T-helper 1 cell treated with Interleukin-12 subunit alpha and Interleukin-12 subunit beta and Interleukin-4 antibody, amounts not matched to agents 30 ng/mL and 1 ng/mL, for 36 hours (primary cell): Measurements from ENCODE around the gene FHIT. TPM values are rescaled to one million over a fixed set of nuclear protein-coding genes. Genes with fewer than 3 reads are reported as not detected.

Experiments
- intact Hi-C: fragments of 100-400 bp; cut with micrococcal nuclease; formaldehyde crosslinking; loops from one replicate; pipeline ENCODE4 v1.15.1; 2024
- total RNA-seq: library from RNA; stranded (reverse); gene quantifications from 2 replicates; pipeline ENCODE4 v1.2.3, GENCODE V29; 2022

FHIT gene
- total RNA-seq, 1 donor from 2014 or later, result 40.4 TPM

- intact Hi-C loops, result no loop called here
These were observed 1105.1 kb downstream of the FHIT start for GRCh38 chr3:60146121-60146520.

DNA sequence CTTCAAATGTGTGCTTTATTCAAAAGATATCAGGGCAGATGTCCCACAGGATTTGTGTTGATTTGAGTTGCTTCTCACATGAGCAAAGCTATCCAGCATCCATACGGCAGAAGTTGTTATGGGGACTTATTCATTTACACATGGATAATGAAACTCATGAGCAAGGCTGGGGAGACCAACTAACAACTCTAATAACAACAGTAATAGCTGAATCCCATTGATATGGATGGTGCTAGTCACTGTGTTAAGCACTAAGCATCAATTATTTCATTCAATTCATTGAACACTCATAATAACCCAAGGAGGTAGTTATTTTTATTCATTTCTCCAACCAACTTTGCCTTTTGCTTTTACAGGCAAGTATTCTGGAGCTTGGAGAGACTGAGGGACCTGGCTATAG, 1107.2 kb downstream of the FHIT start:
- intact Hi-C loops, result no loop called here

DNA sequence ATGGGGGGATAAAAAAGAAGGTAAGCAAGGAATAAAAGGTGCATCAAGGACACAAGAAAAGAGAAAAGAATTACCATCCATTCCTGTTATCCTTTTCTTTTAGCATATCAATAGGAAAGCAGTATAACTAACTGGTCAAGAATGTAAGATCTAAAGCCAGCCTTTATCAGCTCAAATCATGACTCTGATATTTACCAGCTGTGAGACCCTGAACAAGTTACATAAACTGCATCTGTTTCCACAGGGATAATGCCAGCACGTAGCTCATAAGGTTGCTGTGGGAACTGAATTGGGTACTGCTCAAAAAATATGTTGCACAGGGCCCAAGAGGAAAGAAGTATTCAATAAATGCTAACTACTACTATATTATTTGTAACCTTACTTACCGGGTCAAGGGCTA, 1109.2 kb downstream of the FHIT start:
- intact Hi-C loops, result no loop called here

GRCh38 chr3:60140160-60140559, 1111.1 kb downstream of the FHIT start:
- intact Hi-C loops, result no loop called here

DNA sequence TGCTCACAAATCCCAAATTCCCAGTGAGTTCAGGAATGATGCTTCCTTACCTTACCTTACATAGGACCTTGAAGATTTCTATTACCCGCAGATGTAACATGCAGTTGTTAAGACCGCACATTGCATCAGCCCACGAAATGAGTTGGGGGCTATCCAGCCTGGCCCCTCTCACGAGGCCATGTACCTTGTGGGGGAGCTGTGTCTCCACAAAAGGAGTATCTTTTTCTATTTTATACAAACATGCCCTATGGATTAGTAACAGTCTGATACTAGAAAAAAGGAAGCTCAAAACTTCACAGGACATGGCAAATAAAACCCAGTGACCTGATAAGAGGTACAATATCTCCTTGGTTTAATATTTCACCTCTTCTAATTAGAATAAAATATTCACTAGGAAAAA, 1114.7 kb downstream of the FHIT start:
- intact Hi-C loops, result no loop called here

GRCh38 chr3:60135474-60135873, 1115.8 kb downstream of the FHIT start:
- intact Hi-C loops, result no loop called here

DNA sequence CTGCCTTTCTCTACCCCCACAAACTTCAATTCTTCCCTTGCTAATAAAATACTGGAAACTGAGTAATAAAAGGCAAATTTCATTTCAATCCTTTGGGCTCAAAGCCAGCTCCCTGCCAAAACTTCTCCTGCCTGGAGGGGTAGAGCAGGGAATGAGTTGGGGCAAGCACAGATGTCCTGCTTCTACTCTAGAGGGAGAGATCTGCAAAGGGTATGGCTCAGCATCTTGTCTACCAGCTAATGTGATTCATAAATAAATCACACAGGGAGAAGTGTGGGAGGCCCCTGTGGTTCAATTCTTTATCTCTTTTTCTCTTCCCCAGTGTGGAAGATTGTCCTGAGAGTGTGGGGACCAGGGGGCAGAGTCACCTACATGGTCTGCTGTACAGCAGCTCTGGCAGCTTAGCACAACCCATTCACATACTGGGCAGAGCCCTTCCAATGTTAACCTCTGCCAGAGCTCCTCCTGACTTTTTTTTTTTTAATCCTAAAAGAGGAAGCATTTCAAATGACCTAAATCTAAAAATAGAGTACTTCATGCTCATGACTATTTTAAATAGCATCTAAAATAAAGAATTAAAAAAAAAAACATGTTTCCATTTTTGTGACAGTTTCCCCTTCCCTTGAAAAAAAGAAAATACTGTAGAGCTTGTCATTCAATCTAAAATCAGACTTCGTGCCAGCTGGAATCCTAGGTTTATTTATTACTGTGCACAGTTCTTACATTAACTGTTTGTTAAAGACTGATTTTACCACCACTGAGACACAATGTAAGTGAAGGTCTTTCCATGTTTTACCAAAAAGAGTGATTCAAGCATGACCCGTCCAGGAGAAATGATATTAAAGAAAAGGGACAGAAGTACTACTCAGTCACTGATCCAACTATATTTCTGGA, 1117.7 kb downstream of the FHIT start:
- intact Hi-C loops, result no loop called here

GRCh38 chr3:60131618-60132017, 1119.6 kb downstream of the FHIT start:
- intact Hi-C loops, result no loop called here

- intact Hi-C loops, result no loop called here
These were observed 1124.5 kb downstream of the FHIT start for GRCh38 chr3:60126511-60127304.

GRCh38 chr3:60125686-60126085, 1125.6 kb downstream of the FHIT start:
- intact Hi-C loops, result no loop called here

- intact Hi-C loops, result no loop called here
These were observed 1131.0 kb downstream of the FHIT start for GRCh38 chr3:60120245-60120644.

GRCh38 chr3:60114191-60114590, 1137.1 kb downstream of the FHIT start:
- intact Hi-C loops, result no loop called here

- intact Hi-C loops, result no loop called here
These were observed 1144.0 kb downstream of the FHIT start for GRCh38 chr3:60107275-60107674.

- intact Hi-C loops, result no loop called here
These were observed 1149.1 kb downstream of the FHIT start for GRCh38 chr3:60102154-60102553.

GRCh38 chr3:60101621-60102020, 1149.6 kb downstream of the FHIT start:
- intact Hi-C loops, result no loop called here

- intact Hi-C loops, result no loop called here
These were observed 1154.8 kb downstream of the FHIT start for GRCh38 chr3:60096403-60096802.

GRCh38 chr3:60095930-60096329, 1155.3 kb downstream of the FHIT start:
- intact Hi-C loops, result no loop called here

GRCh38 chr3:60095516-60095915, 1155.7 kb downstream of the FHIT start:
- intact Hi-C loops, result no loop called here

DNA sequence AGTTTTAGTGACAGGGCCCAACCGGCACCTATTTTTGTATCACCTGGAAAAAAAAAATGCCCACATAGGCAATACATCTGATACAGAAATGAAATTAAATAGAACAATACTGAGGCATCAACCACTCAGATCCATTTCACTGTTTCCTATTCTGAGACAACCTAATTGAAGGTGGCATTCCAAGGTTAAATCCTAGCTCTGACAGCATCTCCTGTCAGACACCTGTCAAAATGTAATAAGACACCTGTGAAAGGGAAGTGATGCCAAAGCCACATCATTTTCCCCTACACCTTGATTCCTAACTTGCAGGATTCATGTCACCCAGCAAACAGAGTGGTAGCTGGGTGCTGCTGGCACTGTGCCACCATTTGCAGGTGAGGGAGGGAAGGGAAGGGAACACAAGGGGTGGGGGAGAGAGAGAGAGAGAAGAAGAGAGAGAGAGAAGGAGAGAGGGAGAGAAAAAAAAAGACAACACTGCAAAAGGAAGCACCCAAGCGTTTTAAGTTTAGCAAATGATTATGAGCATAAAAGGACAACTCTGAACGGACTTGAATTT, 1156.8 kb downstream of the FHIT start:
- intact Hi-C loops, result no loop called here

GRCh38 chr3:60090548-60090947, 1160.7 kb downstream of the FHIT start:
- intact Hi-C loops, result no loop called here

DNA sequence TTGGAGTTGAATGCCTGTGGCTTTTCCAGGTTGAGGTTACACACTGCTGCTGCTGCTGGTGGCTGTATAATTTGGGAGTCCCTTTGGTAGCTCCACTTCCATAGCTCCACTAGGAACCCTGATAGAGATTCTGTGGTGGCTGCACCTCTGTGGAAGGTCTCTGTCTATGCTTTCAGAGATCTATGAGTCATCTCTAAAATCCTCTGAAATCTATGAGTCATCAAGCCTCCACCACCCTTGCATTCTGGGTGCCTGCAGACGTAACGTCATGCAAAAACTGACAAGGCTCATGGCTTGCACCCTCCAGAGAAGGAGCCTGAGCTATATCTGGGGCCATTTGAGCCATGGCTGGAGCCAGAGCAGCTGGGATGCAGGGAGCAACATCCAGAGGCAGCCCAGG, 1164.4 kb downstream of the FHIT start:
- intact Hi-C loops, result loop anchor here (1.0 to 10.0 kb wide), 5 partner anchors 18 to 850 kb away; no protein-coding TSS in a partner anchor

- intact Hi-C loops, result loop anchor here (1.0 to 10.0 kb wide), 5 partner anchors 19 to 848 kb away; no protein-coding TSS in a partner anchor
These were observed 1165.6 kb downstream of the FHIT start for GRCh38 chr3:60085649-60086048.
